ENCODE results near the gene ANKRD29. TPM values are rescaled to one million over a fixed set of nuclear protein-coding genes. Genes with fewer than 3 reads are reported as not detected.

The ANKRD29 gene
- total RNA-seq, 1 donor from 2014 or later, result 1.2 TPM

DNA sequence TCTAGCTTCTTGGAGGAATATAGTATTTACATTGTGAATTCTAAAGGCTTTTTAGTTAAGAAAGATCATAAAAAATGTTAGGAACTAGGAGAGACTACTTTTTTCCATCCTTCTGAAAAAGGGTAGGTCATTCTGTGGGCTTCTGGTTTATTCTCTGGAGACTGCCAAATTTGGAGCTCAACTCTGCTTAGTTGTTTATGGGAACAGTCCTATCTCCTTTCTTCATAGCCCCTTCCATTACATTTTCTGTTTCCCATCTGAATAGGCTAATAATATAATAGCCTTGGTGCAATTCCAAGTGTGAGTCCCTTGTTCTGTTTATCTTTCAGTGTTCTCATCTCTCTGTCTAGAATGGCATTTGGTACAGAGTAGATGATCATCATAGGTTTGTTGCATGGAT, 42.1 kb upstream of the ANKRD29 start:
- TF ChIP-seq, protein P1, sequence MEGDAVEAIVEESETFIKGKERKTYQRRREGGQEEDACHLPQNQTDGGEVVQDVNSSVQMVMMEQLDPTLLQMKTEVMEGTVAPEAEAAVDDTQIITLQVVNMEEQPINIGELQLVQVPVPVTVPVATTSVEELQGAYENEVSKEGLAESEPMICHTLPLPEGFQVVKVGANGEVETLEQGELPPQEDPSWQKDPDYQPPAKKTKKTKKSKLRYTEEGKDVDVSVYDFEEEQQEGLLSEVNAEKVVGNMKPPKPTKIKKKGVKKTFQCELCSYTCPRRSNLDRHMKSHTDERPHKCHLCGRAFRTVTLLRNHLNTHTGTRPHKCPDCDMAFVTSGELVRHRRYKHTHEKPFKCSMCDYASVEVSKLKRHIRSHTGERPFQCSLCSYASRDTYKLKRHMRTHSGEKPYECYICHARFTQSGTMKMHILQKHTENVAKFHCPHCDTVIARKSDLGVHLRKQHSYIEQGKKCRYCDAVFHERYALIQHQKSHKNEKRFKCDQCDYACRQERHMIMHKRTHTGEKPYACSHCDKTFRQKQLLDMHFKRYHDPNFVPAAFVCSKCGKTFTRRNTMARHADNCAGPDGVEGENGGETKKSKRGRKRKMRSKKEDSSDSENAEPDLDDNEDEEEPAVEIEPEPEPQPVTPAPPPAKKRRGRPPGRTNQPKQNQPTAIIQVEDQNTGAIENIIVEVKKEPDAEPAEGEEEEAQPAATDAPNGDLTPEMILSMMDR (conservative IDR thresholded peaks at IDR 0.05; ENCODE audit: low read depth, low read length), result no peak
- H3K4me3 ChIP-seq (ENCODE audit: low read depth, low read length), result no peak overlapping the region
- no peak for DNase-seq (ENCODE audit: low read depth)

DNA sequence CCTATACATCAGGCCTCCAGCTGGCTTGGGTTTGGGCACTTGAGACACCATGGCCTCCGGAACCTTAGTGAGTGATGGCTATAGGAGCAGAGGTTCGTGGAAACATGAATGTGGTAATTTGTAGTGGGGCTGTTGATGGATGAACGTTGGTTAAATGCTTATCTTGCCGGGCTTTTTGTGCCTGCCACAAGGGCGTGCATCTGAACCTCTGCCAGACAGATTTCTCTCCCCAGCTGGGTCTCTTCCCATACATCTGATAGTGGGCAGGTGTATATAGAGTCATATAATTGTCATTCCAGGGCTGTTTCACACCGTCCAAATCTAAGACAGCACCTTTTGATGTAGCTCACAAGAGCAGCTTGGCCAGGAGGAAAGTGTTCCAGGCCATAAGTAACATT, 41.3 kb upstream of the ANKRD29 start:
- no peak for DNase-seq (ENCODE audit: low read depth)
- TF ChIP-seq, protein P1 (conservative IDR thresholded peaks at IDR 0.05; ENCODE audit: low read depth, low read length), result no peak
- no peak overlapping the region for H3K4me3 ChIP-seq (ENCODE audit: low read depth, low read length)

DNA sequence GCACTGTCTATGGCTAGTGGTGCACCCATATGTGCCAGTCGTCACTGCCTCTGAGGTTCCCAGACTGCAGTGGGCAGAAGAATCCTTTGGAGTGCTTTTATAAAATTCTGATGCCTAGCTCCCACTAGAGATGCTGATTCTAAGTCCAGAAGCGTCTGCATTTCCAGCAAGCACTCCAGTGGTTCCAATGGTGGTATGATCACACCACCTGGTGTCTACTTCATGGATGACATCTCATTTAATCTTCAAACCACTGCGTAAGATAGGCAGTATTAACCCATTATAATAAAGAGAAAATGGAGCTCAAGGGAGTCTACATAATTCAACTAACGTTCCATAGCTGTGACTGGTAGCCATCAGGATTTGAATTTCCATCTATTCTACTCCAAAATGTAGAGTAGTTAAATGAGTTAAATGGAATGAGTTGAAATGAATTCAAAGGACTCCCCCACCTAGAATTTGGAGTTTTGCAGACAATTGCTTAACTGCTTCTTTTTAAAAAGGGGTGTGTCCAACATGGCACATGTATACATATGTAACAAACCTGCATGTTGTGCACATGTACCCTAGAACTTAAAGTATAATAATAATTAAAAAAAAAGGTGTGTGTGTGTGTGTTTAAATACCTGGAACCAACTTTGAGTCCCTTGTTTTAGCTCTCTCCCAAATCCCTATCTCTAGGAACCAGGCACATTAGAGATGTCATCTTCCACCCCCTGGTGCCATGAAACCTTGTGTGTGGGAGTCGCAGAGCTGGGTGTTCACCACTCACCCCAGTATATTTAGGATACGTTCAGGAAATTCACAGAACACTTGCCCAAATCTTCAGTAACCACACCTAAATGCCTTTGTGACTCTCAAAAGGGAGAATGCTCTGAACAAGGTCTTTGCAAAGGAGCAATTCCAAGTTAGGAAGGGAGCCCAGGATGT, 40.6 kb upstream of the ANKRD29 start:
- H3K4me3 ChIP-seq (ENCODE audit: low read depth, low read length), result no peak overlapping the region
- TF ChIP-seq, protein P1 (conservative IDR thresholded peaks at IDR 0.05; ENCODE audit: low read depth, low read length), result peak; percentile 72
- no peak for DNase-seq (ENCODE audit: low read depth)

DNA sequence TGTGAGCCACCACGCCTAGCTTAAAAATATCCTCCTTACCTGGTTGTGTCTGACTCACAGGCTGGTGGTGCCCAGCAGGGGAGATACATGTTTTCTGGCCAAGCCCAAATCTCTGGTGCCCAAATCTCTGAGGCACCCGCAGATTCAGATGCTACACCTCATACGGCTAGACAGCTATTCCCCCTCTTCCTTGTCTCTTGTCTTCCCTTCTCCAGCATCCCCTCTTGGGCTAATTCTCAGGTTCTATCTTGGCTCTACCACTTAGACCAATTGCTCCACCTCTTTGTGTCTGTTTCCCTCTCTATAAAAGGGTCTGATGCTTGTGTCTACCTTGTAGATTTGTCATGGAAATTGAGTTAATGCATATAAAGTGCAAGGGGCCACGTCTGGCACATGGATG, 39.9 kb upstream of the ANKRD29 start:
- TF ChIP-seq, protein P1 (conservative IDR thresholded peaks at IDR 0.05; ENCODE audit: low read depth, low read length), result no peak
- DNase-seq (ENCODE audit: low read depth), result no peak
- H3K4me3 ChIP-seq (ENCODE audit: low read depth, low read length), result no peak overlapping the region

DNA sequence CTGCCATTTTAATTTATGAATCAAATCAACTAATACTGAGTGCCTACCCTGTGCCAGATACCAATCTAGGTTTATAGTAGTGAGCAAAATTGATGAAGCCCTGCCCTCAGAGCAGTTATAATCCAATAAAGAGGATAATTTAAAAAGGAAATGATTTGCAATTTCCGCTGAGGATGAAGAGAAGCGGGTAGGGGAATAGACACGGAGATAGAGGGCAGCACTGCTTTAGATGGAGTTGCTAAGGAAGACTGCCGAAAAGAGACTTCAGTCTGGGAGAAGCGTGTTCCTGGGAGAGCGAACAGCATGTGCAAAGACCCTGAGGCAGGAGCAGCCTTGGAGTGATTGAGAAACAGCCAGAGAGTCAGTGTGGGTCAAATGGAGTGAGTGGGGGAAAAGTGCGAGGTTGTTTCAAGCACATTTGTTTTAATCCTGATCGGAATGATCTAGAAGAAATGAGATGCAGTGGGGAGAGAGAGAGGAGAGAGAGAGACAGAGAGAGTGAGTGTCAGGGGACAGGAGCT, 38.9 kb upstream of the ANKRD29 start:
- TF ChIP-seq, protein P1 (conservative IDR thresholded peaks at IDR 0.05; ENCODE audit: low read depth, low read length), result no peak
- no peak overlapping the region for H3K4me3 ChIP-seq (ENCODE audit: low read depth, low read length)
- no peak for DNase-seq (ENCODE audit: low read depth)

DNA sequence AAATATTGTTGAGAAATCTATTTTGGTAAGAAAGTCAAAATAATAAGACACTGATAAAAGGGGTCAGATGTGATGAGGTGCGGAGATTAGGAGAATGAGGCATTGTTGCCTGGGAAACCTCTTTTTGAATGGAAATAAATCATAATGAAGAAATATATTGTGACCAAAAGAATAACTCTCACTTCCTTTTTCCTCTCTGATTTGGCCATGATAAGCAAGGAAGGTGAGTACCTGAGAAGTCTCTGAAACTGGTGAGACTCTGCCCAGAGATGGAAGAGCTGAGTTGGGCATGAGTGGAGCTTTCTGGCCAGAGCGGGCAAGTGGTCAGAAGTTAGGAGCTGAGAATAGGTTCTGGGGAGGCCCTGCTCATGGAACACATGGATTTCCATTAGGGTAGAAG, 38.3 kb upstream of the ANKRD29 start:
- TF ChIP-seq, protein P1 (conservative IDR thresholded peaks at IDR 0.05; ENCODE audit: low read depth, low read length), result no peak
- H3K4me3 ChIP-seq (ENCODE audit: low read depth, low read length), result no peak overlapping the region
- no peak for DNase-seq (ENCODE audit: low read depth)

Data from epithelial cell of proximal tubule (primary cell).